GM21576 (cell line): Measurements from ENCODE around the gene BLOC1S3.

Experiments used
- ATAC-seq: cut with Tn5 transposase; IDR thresholded peaks from one replicate; pipeline ENCODE4 v1.9.1; 2021; ENCODE audit warnings: mild to moderate bottlenecking, moderate library complexity; ENCODE audit not compliant: unreplicated experiment

The BLOC1S3 gene

DNA sequence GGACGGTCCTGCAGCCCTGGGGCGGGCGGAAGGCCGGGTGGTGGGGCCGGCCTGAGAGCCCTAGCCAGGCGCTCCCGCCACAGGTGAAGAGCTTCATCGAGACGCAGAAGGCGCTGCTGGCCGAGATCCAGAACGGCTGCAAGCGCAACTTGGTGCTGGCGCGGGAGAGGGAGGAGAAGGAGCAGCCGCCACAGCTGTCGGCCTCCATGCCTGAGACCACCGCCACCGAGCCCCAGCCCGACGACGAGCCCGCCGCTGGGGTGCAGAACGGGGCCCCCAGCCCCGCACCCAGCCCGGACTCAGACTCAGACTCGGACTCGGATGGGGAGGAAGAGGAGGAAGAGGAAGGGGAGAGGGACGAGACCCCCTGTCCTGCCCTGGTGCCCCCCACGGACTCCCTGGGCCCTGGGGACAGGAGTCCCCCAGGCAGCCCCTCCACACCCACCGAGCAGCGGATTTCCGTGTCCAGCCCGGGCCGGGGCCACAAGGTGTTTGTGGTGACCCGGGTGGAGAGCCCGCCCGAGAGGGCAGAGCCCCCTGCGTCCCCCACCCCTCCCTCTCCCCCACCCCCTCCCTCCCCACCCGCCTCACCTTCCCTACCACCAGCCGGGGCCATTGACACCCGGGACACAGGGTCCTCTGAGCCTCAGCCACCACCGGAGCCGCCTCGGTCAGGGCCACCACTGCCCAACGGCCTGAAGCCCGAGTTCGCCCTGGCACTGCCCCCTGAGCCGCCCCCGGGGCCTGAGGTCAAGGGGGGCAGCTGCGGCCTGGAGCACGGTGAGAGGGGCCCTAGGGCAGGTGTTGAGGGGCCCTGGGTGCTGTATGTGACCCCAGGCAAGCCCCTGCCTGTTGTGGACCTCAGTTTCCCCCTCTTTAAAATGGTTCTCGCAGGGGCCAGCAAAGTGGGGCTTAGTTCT is 33.1 kb upstream of the BLOC1S3 start:
- no peak for ATAC-seq

GRCh38 chr19:45146251-45146650 is 32.3 kb upstream of the BLOC1S3 start:
- no peak for ATAC-seq

DNA sequence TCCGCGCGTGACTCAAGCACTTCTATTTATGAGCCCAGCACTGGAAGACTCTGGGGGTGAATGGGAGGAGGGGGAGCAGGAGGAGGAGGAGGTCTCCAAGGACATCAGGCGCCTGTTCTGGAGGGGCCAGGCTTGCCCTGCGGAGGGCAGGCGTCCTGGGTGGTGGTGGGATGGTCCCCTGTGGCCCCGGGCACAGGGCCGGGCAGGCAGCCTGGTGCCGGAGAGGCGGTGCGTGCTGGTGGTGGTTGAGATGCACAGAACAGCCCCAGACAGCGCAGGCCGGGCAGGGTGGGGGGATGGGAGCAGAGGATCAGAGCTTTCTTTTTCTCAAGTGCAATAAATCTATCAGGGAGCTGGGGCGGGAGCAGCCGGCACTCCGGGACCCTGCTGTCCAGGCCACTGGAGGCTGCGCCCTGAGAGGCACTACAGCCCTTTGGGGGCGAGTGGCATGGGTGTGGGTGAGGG is 31.8 kb upstream of the BLOC1S3 start:
- ATAC-seq: no peak

- ATAC-seq: no peak
Observed at GRCh38 chr19:45147835-45148676, 30.5 kb upstream of the BLOC1S3 start.

- no peak for ATAC-seq
Observed at GRCh38 chr19:45149129-45149528, 29.5 kb upstream of the BLOC1S3 start.

DNA sequence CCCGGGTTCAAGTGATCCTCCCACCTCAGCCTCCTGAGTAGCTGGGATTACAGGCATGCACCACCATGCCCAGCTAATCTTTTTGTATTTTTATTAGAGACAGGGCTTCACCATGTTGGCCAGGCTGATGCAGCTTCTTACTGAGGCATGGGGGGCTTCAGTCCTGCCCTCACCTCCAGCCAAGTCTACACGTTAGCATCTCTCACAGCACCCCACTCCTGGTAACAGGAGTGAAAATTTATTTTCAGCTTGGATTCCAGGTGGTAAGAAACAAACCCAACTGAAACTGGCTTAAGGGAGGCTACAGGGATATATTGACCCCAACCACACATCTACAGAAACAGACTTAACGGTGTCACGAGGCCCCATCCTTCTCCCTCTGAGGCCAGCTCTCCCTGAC is 28.4 kb upstream of the BLOC1S3 start:
- no peak for ATAC-seq

GRCh38 chr19:45150751-45151281 is 27.8 kb upstream of the BLOC1S3 start:
- no peak for ATAC-seq

- no peak for ATAC-seq
Observed at GRCh38 chr19:45151320-45151719, 27.3 kb upstream of the BLOC1S3 start.

GRCh38 chr19:45151821-45152503 is 26.6 kb upstream of the BLOC1S3 start:
- no peak for ATAC-seq

DNA sequence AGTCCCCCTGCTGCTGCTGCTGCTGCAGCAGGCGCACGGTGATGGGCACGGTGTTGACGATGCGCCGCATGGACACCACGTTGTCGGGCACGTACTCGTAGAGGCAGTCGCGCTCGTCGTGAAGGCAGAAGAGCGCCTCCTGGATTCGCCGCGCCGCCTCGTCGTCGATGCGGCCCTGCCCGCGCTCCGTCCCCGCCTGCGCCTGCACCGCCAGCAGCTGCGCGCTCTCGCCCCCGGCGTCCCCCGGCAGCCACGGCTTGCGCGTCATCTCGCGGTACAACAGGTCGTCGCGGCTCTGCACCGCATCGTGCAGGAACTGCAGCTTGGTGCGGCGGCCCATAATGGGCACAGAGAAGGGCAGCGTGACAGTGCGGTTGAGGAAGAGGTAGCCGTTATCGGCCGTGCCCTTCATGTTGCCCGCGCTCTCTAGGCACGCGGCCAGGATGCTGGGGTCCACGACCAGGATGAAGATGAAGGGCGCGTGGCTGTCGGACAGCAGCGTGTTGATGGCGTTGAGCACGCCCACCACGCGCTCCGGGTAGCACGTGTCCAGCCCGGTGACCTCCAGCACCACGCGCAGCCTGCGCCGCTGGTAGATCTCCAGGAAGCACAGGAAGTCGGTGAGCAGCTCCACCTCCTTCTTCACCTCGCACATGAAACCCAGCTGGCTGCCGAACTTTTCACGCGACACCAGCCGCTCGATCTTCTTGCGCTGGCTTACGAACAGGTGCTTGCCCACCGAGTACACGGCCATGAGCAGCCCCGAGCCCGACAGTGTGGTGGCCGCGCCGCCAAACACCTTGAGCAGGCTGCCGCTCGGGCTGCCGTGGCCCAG is 25.9 kb upstream of the BLOC1S3 start:
- no peak for ATAC-seq

- no peak for ATAC-seq
Observed at GRCh38 chr19:45153339-45154063, 25.1 kb upstream of the BLOC1S3 start.

DNA sequence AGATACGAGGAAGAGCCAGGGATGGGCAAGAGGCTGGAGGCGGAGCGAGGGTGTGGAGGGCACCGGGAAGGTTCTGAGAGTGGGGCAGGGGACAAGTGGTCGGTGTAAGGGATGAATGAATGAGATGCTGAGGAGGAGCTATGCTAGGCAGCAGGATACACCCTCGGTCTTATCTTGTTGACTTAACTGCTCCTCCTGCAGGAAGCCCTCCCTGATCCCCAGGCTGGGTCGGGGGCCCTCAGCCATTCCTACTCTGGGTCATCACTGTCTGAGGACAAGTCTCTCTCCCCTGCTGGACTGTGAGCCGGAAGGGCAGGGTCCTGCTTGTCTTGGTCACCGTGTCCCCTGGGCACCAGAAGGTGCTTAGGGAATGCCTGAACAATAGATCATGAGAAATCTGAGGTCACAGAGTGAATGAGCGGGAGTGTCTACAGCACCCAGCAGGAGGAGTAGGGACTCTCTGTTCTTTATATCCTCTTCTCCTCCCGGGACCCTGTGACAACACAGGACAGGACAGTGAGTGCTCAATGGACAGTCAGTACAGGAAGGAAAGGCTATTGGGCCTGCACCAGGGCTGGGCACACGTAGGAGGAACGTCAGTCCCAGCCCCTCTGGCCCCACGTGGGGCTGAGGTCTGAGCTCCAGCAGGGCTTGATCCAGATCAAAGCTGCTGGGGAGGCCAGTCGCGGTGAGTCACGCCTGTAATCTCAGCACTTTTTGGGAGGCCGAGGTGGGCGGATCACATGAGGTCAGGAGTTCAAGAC is 24.3 kb upstream of the BLOC1S3 start:
- no peak for ATAC-seq

- ATAC-seq: no peak
Observed at GRCh38 chr19:45156011-45156630, 22.5 kb upstream of the BLOC1S3 start.

GRCh38 chr19:45156751-45157150 is 21.8 kb upstream of the BLOC1S3 start:
- ATAC-seq: no peak

GRCh38 chr19:45158503-45159209 is 19.9 kb upstream of the BLOC1S3 start:
- no peak for ATAC-seq

GRCh38 chr19:45159210-45159970 is 19.2 kb upstream of the BLOC1S3 start:
- ATAC-seq: no peak

- ATAC-seq: no peak
Observed at GRCh38 chr19:45159971-45160324, 18.6 kb upstream of the BLOC1S3 start.
